Measurements from ENCODE around the gene SLIT3.

- TF ChIP-seq CTCF (IDR thresholded peaks at IDR 0.05; ENCODE audit: insufficient read depth, low read length, poor library complexity, severe bottlenecking) (no peak), EZH2phosphoT487 (conservative IDR thresholded peaks at IDR 0.05; ENCODE audit: low read length) (no peak)
These were observed 471.9 kb downstream of the SLIT3 start for GRCh38 chr5:168829044-168829443.

All from SU-DHL-6 (cell line).